HG03280 (cell line): Measurements from ENCODE around the gene CALHM3.
A peak's percentile ranks its signal among the peaks of the same experiment; 100 is the strongest.

Experiments used
- ATAC-seq: cut with Tn5 transposase; IDR thresholded peaks from one replicate; pipeline ENCODE4 v1.9.1; 2021; ENCODE audit warnings: mild to moderate bottlenecking, moderate library complexity; ENCODE audit not compliant: unreplicated experiment

CALHM3 gene

DNA sequence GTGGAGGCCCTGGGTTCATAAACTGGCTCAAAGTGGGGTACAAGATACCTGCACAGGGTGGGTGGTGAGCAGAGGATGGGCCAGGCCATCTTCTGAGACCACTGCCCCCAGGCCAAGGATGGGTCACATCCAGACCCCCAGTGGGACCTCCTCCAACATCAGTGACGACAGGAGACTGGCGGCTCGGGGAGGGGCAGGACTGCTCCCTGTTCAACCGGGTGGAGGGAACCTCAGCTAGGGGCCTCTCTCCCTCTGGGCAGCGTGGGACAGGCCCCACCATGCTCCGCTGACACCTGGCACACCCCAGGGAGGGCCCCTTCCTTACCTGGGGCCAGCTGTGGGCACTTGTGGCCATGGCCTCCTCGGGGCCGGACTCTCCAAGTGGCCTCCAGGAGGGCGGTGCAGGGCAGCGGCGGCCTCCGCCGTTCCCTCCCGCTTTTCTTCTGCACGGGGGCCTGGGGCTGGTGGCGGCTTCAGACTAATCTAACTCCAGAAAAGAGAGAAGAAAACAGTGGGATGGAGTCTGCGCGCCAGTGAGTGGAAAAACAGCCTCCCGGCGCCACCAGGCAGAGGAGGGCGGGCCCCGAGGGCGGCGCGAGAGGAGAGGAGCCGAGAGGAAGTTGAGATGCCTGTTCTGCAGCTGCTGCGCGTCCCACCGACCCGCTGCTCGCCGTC lies 27.1 kb downstream of the CALHM3 start, which contains the start of gene CALHM2:
Gene CALHM2 (minus strand): TSS at position 540 of the 675 bp plus-strand sequence. CDS start 2,429 bp downstream, outside the sequence.
- ATAC-seq: peak; percentile 72

DNA sequence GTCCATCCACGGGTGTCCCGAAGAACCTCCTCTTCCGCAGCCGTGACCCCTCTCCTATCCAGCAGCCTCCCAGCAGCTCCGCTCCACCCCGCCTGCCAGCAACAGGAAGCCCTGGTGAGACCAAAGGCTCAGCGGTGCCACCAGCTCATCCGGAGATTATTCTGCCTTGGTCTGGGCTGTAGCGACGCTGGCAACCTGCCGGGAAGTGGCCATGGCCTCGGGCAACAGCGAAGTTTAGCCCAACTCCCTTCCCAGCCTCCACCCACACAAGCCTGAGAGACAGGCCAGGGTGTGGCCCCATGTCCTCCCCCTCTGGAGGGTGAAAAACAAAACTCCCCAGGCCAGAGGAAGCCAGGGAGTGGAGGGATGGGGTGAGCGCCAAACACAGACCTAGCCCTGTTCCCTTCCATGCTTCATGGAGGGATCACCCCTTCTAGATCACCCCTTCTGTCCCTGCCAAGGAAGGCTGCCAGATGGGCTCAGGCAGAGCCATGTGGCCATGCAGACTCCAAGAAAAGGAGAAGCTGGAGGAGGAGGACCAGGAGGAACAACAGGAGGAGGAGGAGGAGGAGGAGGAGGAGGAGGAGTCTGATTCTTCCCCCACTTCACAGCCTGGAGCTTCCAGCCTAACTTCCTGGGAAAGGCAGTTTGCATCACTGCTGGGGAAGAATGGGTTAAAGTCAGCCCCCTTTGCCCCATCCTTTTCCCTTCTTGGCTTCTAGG lies 27.8 kb downstream of the CALHM3 start:
- ATAC-seq: no peak

DNA sequence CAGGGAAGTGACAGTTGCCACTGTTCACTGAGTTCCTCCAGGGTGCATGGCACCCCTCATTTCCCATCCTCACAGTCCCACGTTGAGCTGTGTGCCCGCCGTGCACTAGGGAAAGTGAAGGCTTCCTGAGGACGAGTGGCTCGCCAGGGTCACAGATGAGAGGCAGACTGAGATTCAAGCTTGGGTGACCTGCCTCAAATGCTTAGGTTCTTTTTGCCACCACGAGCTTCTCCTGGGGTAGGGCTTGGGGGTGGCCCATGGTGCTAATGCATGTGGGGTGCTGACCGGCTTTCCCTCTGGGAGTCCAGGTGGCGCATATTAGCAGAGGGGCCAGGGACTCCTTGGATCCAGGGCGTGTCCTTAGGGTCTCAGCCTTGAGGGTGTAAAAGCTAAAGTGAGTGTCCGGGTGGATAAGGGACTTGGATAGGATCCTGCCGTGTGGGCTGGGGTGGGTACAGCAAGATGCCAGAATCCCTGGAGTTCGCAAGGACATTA lies 28.8 kb downstream of the CALHM3 start:
- no peak for ATAC-seq

DNA sequence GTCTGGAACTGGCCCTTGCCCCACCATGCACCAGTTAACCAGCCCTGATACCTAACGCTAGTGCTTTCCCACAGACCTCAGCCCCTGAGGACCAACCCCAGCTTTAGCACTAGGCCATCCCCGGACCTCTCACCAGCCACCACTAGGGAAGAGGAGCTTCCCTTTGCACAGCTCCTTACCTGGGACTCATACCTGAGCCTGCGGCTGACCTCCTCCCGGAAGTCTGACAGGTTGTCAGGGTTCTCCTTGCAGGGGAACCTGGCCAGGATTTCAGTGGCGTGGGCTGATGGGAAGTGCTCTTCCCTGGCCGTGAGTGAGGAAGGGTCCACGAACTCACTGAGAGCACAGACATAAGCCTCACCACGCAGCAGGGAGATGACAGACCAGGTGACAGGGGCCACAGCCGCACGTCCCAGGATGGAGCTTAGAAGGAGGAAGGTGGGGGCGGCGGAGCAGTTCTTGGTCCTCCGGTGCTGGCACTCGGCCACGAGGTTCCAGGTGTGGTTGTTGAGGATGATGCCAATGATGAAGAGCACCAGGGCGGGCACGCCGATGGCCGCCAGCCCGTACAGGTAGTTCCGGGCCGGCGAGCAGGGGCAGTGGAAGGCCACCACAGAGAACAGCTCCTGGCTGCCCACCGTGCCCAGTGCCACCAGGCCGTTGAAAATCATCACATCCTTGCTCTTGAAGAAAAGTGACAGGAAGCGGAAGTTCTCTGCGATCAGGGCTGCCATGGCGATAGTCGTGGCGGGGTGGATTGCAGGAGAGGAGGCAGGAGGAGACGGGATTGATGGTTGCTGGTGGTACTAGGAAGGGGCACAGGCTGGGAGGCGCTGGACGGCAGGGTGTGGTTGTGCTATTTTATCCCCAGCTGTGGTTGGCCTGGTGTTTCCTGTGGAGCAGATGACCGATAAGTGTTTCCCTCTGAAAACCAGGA lies 29.6 kb downstream of the CALHM3 start:
- ATAC-seq: no peak

DNA sequence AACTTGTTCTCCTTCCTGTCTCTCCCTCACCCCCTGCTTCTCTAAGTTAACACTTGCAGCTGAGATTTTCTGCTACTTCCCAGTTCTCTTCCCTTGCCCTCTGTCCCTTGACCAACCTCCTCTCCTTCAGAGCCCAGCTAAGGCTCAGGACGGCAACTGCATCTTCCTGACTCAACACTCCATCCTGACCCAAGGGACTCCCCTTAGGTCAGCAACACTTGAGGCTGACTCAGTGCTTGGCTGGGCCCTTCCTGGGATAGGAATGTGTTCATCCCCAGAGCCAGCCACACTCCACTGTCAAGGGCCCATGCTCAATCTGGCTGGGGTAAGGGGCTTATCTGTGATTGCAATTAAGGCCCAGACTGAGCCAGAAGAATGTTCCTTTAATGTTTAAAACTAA lies 30.3 kb downstream of the CALHM3 start:
- no peak for ATAC-seq

DNA sequence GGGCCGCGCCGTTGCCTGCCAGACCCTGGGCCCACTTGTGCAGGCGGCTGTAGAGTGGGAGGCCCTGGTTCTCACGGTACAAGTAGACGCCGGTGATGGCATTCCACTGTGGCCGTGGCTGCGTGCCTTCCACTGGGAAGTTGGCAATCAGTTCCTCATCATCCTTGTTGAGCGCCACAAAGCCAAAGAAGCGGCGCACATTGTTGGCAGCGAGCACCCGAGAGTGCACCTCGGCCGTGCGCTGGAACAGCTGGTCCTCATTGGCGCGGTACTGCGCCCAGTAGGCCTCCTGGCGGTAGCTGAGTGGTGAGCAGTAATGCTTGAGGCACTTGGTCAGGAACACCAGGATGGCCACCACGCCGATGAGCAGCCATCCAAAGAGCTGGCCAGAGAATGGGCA lies 31.9 kb downstream of the CALHM3 start:
- ATAC-seq: no peak

DNA sequence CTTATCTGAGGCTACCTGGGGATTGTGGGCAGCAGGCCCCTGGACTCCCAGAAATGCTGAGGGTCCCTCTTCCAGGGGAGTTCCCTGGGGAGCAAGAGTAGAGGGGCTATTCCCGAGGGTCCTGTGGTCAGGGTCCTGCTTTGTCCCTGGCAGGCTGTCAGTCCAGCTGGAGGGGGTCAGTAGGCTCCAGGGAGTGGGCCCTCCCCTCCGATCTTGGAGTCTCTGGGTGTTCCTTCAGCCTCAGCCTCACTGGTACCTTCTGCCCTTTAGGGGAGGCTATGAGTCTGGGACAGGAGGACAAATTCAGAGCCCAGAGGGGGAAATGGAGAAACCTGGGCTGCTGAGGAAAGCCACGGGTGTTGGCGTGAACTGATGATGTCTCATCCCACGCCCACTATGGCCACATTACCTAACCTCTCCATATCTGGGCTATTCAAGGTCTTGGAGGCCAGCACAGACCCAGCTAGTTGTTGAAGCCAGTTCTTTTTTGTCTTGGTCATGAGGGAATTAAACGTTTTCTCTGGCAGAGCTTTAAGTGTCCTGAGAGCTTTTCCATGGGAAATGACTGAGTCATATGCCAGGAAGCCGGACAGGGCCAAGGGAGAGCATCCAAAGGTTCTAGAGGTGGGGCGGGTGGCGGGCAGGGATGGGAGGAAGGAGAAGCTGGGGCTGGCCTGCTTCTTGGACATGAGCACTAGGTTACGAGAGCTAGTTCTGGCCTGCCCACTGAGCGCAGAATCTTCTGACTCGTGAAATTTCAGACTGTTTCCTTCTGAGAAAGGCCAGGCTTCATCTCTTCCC lies 33.1 kb downstream of the CALHM3 start:
- no peak for ATAC-seq

DNA sequence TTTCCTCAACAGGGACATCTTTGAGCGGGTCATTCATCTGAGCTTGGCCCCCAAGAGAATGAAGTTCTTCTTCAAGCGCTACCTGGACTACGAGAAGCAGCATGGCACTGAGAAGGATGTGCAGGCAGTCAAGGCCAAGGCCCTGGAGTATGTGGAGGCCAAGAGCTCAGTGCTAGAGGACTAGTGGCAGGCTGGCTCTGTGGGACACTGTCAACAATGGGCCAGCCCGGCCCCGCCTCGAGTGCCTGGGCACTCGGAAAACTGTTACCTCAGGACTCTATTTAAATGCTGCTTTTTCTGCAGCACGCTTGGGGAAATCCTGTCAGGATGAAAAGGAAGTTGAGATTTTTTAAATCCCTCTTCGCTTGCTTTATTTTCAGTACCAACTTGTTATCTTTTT lies 33.7 kb downstream of the CALHM3 start:
- ATAC-seq: no peak

DNA sequence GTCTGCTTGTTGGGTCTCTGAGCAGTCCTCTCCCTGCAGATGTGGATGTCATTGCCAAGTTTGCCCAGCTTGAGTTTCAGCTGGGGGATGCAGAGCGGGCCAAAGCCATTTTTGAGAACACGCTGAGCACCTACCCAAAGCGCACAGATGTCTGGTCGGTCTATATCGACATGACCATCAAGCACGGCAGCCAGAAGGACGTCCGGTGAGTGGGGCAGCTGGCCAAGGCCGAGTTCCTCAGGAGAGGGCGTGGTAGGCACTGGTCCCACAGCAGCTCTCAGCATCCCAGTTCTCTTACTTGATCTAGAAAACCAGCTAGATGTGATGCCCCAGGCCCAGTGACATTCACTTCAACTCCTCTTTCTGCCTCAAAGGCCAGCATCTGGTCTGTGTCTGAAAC lies 34.6 kb downstream of the CALHM3 start:
- ATAC-seq: no peak

DNA sequence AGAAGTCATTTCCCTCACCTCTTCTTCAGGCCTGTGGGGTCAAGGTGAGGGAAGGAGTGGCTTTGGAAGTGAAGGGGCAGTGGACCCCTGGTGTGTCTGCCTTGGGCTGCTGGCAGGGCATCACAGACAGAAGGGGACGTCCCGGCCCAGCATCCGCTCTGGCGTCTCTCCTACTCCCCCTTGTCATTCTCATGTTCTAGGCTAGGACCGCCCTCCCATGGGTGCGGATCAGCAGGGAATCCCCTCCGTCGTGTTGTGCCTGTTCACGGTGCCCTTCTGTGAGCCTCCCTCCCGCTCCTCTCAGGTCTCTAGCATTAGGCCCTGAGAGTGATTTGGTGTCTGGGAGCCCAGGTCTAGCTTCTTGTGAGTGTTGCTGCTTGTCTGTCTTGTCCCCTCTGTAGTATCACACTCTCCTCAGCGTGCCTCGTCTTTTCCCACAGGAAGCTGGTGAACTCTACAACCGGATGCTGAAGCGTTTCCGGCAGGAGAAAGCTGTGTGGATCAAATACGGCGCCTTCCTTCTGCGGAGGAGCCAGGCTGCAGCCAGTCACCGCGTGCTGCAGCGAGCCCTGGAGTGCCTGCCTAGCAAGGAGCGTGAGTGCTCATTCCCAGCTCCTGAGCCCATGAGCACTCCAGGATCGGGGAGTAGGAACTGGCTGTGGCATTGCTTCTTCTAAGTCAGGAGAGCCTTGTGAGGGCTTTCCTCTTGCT lies 35.4 kb downstream of the CALHM3 start:
- no peak for ATAC-seq

DNA sequence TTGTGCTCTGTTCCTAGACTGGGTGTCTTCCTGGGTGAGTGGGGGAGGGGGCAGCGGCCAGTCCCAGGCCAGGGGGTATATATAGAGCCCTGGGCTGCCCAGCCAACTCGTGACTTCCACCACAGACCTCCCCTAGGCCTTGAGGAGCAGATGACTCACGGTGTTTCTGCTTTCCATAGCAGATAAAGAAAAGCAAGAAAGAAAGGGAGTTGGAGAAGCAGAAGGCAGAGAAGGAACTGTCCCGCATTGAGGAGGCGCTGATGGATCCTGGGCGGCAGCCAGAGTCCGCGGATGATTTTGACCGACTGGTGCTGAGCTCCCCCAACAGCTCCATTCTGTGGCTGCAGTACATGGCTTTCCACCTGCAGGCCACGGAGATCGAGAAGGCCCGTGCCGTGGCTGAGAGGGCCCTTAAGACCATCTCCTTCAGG lies 37.0 kb downstream of the CALHM3 start:
- ATAC-seq: no peak

DNA sequence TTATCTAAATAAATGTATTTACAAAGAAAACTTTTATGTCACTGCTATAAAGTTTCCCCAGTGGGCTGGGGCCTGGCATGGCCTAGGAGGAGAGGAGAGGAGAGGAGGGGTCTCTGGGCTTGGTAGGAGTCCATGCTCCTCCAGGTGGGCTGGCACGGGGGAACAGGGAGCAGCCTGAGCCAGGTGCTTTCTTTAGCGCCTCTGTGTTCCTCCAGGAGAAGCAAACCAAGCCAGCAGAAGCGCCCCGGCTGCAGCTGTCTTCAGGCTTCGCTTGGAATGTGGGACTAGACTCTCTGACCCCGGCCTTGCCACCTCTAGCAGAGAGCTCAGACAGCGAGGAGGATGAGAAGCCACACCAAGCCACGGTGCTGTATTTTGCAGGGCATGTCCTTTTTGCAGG lies 37.4 kb downstream of the CALHM3 start:
- no peak for ATAC-seq

DNA sequence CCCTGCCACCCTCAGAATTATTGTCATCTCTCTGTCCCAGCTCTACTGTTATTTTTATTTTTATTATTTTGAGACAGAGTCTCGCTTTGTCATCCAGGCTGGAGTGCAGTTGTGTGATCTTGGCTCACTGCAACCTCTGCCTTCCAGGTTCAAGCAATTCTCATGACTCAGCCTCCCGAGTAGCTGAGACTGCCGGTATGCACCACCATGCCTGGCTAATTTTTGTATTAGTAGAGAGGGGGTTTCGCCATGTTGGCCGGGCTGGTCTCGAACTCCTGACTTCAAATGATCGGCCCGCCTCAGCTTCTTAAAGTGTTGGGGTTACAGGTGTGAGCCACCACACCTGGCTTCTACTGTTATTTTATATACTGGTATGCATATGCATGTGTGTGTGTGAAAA lies 37.8 kb downstream of the CALHM3 start:
- no peak for ATAC-seq

DNA sequence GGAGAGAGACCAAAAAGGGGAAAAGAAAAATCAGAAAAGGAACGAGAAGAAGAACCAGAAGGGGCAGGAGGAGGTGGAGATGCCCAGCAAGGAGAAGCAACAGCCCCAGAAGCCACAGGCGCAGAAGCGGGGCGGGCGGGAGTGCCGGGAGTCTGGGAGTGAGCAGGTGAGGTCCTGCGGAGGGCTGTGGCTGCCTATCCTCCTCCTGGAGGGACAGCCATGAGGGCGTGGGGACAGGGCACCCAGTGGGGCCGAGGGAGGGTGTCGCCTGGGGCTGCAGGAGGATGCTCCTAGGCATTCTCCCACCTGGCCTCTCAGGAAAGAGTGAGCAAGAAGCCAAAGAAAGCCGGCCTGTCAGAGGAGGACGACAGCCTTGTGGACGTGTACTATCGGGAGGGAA lies 38.6 kb downstream of the CALHM3 start:
- no peak for ATAC-seq

DNA sequence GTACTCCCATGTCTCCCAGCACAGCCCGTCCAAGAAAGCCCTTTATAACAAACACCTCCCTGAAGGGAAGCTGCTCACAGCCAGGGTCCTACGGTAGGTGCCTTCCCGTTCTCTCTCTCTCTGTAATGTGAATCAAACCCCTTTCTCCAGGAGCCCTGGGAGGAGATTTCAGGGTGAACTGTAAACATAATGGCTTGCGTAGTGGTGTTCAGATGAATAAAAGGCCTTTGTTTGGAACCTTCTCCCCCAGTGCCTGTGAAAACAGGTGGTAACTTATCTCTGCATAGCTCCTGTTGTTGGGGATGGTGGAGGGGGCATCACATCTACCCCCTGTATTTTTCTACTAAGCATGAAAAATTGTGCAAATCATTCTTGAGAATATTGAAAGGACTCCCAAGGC lies 39.3 kb downstream of the CALHM3 start:
- ATAC-seq: no peak

DNA sequence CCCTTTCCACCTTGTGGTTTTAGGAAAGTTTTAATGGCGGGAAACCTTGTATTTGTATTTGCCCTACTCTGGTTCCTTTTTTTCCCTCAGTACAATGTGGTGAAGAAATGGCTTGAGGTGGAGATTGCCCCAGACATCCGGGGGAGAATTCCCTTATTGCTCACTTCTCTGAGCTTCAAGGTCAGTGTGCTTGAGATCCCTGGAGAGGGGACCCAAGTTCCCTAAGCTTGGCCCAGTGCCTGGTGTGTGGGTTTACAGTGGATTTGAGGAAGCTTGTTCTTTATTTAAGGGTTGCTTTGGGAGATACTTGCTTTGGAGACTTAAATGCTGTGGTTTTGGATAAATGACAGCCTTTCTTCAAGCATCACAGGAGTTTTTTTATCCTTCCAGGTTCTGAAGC lies 45.2 kb downstream of the CALHM3 start:
- ATAC-seq: no peak

DNA sequence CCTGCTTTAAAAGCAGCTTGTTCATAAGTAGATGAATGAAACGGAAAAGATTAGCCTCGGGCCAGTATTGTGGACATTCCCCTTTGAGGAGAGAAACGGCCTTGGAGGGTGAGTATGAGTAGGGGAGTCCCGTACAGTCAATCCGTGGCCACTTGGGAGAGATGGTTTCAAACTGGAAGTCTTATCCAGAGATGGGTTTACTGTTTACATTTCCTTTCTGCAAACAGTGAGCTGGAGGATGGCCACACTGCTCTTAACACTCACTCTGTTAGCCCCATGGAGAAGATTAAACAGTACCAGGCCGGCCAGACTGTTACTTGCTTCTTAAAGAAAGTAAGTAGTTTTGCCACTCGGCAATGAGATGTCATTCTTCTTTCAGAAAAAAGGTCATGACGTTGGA lies 47.1 kb downstream of the CALHM3 start:
- ATAC-seq: no peak

DNA sequence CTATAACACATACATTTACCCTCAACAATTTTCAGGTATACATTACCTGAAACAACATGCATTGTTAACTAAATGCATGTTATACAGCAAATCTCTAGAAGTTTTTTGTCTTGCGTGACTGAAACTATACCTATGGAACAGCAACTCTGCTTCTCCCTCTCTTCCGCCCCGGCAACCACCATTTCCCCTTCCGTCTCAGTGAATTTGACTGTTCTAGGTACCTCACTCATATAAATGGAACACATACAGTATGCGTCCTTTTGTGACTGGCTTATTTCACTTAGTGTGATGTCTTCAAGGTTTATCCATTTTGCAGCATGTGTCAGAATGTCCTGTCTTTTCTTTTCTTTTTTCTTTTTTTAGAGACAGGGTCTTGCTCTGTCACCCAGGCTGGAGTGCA lies 49.4 kb downstream of the CALHM3 start:
- no peak for ATAC-seq

DNA sequence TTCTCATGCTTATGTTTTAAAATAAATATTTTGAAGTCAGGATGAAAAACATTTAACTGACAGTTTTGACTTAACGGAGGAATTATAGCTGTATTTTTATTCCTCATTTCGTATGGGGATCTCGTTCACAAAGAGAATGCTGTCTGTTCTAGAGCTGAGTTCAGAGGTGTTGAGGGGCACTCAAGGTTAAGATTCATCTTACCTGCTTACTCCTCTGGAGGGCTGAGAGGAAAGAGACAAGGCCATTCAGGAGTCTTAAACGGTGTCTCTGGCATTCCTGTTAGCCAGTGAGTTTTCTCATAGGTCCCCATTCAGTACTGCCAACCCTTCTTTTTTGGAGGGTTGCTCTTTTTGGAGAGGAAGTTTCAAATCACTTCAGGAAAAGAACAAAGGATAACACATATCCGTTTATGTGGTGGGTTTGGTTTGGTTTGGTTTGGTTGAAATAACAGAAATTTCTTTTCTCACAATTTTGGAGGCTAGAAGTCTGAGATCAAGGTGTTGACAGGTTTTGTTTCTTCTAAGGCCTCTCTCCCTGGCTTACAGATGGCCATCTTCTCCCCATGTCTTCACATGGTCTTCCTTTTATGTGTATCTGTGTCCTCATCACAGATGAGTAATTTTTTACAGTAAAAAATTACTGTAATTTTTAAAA lies 49.9 kb downstream of the CALHM3 start:
- ATAC-seq: no peak
